ENCODE measurements around the gene CCDC34.
"Not testable (repeated sequence)": the region's sequence is repeated elsewhere in the genome, so short reads cannot be mapped to it uniquely, and the experiment has no call there.

The CCDC34 gene

DNA sequence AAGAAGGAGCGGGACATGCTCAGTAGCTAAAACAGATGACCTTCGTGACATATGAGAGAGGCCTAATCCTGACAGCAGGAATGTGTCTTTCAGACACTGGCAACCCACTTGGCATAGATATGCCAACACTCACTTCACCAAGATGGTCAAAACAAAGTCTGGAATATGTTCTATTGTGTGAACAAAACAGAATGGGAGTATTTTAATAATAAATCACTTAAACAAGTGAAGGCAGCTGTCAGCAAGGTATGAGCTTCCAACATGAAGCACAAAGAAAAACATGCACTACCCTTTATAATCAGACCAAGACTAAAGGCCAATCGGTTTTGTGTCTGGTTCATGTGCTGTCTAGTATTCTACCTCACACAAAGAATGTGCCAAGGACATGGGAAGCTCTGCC, 23.1 kb downstream of the CCDC34 start:
- no peak overlapping the region for H3K4me3 ChIP-seq (replicated peaks; ENCODE audit: insufficient read depth, low read length)
- no peak for DNase-seq (ENCODE audit: low read depth in 1 of 2, low spot score in 1 of 2)
- TF ChIP-seq SPI1 (IDR thresholded peaks at IDR 0.05; ENCODE audit: borderline replicate concordance, low read depth) = no peak
- TF ChIP-seq, protein P1, sequence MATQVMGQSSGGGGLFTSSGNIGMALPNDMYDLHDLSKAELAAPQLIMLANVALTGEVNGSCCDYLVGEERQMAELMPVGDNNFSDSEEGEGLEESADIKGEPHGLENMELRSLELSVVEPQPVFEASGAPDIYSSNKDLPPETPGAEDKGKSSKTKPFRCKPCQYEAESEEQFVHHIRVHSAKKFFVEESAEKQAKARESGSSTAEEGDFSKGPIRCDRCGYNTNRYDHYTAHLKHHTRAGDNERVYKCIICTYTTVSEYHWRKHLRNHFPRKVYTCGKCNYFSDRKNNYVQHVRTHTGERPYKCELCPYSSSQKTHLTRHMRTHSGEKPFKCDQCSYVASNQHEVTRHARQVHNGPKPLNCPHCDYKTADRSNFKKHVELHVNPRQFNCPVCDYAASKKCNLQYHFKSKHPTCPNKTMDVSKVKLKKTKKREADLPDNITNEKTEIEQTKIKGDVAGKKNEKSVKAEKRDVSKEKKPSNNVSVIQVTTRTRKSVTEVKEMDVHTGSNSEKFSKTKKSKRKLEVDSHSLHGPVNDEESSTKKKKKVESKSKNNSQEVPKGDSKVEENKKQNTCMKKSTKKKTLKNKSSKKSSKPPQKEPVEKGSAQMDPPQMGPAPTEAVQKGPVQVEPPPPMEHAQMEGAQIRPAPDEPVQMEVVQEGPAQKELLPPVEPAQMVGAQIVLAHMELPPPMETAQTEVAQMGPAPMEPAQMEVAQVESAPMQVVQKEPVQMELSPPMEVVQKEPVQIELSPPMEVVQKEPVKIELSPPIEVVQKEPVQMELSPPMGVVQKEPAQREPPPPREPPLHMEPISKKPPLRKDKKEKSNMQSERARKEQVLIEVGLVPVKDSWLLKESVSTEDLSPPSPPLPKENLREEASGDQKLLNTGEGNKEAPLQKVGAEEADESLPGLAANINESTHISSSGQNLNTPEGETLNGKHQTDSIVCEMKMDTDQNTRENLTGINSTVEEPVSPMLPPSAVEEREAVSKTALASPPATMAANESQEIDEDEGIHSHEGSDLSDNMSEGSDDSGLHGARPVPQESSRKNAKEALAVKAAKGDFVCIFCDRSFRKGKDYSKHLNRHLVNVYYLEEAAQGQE (IDR thresholded peaks at IDR 0.05; ENCODE audit: insufficient replicate concordance, low read depth) = no peak
- TF ChIP-seq, protein P2, sequence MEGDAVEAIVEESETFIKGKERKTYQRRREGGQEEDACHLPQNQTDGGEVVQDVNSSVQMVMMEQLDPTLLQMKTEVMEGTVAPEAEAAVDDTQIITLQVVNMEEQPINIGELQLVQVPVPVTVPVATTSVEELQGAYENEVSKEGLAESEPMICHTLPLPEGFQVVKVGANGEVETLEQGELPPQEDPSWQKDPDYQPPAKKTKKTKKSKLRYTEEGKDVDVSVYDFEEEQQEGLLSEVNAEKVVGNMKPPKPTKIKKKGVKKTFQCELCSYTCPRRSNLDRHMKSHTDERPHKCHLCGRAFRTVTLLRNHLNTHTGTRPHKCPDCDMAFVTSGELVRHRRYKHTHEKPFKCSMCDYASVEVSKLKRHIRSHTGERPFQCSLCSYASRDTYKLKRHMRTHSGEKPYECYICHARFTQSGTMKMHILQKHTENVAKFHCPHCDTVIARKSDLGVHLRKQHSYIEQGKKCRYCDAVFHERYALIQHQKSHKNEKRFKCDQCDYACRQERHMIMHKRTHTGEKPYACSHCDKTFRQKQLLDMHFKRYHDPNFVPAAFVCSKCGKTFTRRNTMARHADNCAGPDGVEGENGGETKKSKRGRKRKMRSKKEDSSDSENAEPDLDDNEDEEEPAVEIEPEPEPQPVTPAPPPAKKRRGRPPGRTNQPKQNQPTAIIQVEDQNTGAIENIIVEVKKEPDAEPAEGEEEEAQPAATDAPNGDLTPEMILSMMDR (IDR thresholded peaks at IDR 0.05; ENCODE audit: insufficient read depth, low read length) = no peak
- no peak for TF ChIP-seq GABPA (IDR thresholded peaks at IDR 0.05; ENCODE audit: low read depth)
- no peak for TF ChIP-seq POLR2AphosphoS5 (IDR thresholded peaks at IDR 0.05; ENCODE audit: low read depth)
- H3K27me3 ChIP-seq (ENCODE audit: insufficient read depth, poor library complexity, severe bottlenecking) = no peaks in the 10 kb centered on the region
- H3K27ac ChIP-seq (replicated peaks) = no peak overlapping the region

DNA sequence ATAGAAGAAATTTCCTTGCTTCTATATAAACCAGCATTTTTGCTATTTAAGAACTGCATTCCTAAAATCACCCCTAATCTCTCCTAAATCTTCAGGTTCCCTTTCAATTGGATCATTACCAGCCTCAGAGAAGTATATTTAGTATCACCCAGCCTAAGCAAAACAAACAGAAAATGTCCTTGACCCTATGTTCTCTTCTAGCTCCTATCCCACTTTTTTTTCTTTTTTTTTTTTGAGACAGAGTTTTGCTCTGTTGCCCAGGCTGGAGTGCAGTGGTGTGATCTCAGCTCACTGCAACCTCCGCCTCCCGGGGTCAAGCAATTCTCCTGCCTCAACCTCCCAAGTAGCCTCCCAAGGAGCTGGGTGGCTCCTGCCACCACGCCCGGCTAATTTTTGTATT, 28.3 kb downstream of the CCDC34 start:
- not testable (repeated sequence) for DNase-seq (ENCODE audit: low read depth in 1 of 2, low spot score in 1 of 2); H3K27me3 ChIP-seq (ENCODE audit: insufficient read depth, poor library complexity, severe bottlenecking); H3K27ac ChIP-seq (replicated peaks); H3K4me3 ChIP-seq (replicated peaks; ENCODE audit: insufficient read depth, low read length)

DNA sequence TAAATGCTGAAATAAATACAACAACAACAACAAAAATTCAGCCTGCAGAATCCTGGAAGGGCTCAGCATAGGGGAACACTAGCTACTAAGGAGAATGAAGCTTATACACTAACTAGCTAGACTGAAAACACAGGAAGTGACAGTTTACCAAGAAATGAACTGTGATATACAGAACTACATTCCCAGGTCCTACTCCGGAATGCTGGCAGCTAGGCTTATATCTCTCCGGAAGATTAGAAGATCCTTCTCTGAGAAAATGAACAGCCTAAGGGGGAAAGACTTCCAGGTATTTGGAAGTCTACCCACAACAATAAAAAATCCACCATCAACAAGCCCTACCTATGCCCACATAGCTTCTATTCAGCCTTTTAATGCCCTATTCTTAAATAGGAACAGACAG, 31.0 kb downstream of the CCDC34 start:
- DNase-seq (ENCODE audit: low read depth in 1 of 2, low spot score in 1 of 2) = no peak
- no peak overlapping the region for H3K27ac ChIP-seq (replicated peaks)
- TF ChIP-seq SPI1 (IDR thresholded peaks at IDR 0.05; ENCODE audit: borderline replicate concordance, low read depth) = no peak
- TF ChIP-seq, protein P1 (IDR thresholded peaks at IDR 0.05; ENCODE audit: insufficient replicate concordance, low read depth) = no peak
- TF ChIP-seq GABPA (IDR thresholded peaks at IDR 0.05; ENCODE audit: low read depth) = no peak
- TF ChIP-seq, protein P2 (IDR thresholded peaks at IDR 0.05; ENCODE audit: insufficient read depth, low read length) = no peak
- TF ChIP-seq POLR2AphosphoS5 (IDR thresholded peaks at IDR 0.05; ENCODE audit: low read depth) = no peak
- H3K4me3 ChIP-seq (replicated peaks; ENCODE audit: insufficient read depth, low read length) = no peak overlapping the region
- no peaks in the 10 kb centered on the region for H3K27me3 ChIP-seq (ENCODE audit: insufficient read depth, poor library complexity, severe bottlenecking)

DNA sequence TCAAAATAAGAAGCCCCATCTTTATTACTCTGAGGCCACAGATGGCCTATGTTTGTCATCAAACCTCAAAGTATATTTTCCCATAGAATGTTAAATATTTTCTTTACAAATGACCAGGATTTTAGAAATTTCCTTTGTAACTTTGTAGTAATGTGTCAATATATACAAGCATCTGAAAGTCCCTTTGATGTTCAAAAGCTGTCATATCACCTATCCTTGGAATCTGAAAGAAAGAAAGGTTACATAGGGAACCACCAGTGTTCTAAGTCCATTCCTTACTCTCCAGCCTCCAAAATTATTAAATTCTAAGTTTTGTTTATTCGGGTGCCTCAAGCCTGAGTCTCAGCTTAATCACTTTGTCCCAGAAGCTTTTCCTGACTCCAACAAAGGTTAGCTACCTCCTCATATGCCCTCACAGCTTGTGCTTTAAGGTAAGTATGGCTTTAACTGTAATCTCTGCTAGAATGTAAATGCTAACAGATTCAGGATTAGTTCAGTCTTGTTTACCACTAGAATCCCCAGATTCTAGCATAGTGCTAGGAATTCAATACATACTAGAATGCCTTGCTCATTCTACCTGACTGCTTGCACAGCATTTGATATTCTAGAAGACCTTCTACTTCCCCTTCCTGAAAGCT, 32.3 kb downstream of the CCDC34 start:
- Histone ChIP-seq H3K4me3 (replicated peaks; ENCODE audit: insufficient read depth, low read length) (no peak overlapping the region), H3K27ac (replicated peaks) (no peak overlapping the region), H3K27me3 (ENCODE audit: insufficient read depth, poor library complexity, severe bottlenecking) (no peaks in the 10 kb centered on the region)
- DNase-seq (ENCODE audit: low read depth in 1 of 2, low spot score in 1 of 2) = no peak
- TF ChIP-seq, protein P1 (IDR thresholded peaks at IDR 0.05; ENCODE audit: insufficient replicate concordance, low read depth) = no peak
- no peak for TF ChIP-seq POLR2AphosphoS5 (IDR thresholded peaks at IDR 0.05; ENCODE audit: low read depth)
- TF ChIP-seq, protein P2 (IDR thresholded peaks at IDR 0.05; ENCODE audit: insufficient read depth, low read length) = no peak
- no peak for TF ChIP-seq GABPA (IDR thresholded peaks at IDR 0.05; ENCODE audit: low read depth)
- TF ChIP-seq SPI1 (IDR thresholded peaks at IDR 0.05; ENCODE audit: borderline replicate concordance, low read depth) = no peak

All from HL-60 (cell line).